Uterus (tissue), 2 donors: ENCODE data around the gene PRKCE.

Experiments used
- POLR2A ChIP-seq, 2 donors: fragments of 450-650 bp; IDR thresholded peaks; one replicate each; pipeline ENCODE4 v1.6.1; 2016; ENCODE audit warnings: antibody characterized with exemption in 2 of 2, mild to moderate bottlenecking in 1 of 2, moderate library complexity in 1 of 2
- TF ChIP-seq, protein P1 (sequence below), 4 experiments: fragments of 200-600 bp in 2 of 4; fragments of 450-650 bp in 2 of 4; sonication (generic) in 2 of 4; IDR thresholded peaks; one replicate each; pipeline ENCODE4 v1.5.1; 2016 to 2019; ENCODE audit warnings: antibody characterized with exemption in 4 of 4, mild to moderate bottlenecking in 2 of 4, moderate library complexity in 1 of 4

DNA sequence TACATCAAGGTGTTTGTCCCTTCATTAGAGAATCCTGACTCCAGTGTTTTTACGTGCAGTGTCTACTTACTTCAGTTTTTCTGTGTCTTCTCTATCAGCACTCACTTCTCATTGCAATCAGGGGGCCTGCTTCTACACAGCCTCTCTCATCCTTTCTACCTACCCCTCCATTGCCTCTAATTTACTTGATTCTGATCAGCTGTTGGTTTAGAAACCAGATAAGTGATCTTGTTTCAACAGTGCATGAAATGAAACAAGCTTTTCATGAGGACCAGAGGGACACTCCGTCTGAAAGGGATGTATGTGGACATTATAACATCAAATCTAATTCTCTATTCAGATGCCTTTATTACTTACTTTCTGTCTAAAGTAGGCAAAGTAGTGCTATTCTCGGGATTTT, 136.9 kb downstream of the PRKCE start:
- TF ChIP-seq, protein P1, sequence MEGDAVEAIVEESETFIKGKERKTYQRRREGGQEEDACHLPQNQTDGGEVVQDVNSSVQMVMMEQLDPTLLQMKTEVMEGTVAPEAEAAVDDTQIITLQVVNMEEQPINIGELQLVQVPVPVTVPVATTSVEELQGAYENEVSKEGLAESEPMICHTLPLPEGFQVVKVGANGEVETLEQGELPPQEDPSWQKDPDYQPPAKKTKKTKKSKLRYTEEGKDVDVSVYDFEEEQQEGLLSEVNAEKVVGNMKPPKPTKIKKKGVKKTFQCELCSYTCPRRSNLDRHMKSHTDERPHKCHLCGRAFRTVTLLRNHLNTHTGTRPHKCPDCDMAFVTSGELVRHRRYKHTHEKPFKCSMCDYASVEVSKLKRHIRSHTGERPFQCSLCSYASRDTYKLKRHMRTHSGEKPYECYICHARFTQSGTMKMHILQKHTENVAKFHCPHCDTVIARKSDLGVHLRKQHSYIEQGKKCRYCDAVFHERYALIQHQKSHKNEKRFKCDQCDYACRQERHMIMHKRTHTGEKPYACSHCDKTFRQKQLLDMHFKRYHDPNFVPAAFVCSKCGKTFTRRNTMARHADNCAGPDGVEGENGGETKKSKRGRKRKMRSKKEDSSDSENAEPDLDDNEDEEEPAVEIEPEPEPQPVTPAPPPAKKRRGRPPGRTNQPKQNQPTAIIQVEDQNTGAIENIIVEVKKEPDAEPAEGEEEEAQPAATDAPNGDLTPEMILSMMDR (IDR thresholded peaks at IDR 0.05), result no peak
- TF ChIP-seq POLR2A (IDR thresholded peaks at IDR 0.05), result no peak
